HG03045 (cell line): ENCODE data around the gene PAPPA.

Source experiments
- ATAC-seq: cut with Tn5 transposase; IDR thresholded peaks from one replicate; pipeline ENCODE4 v1.9.1; 2021; ENCODE audit warnings: mild to moderate bottlenecking, moderate library complexity; ENCODE audit not compliant: unreplicated experiment

Gene PAPPA

GRCh38 chr9:116271991-116272390 lies 118.4 kb downstream of the PAPPA start:
- no peak for ATAC-seq

- ATAC-seq: no peak
Measured at GRCh38 chr9:116274293-116274692, 120.7 kb downstream of the PAPPA start.

GRCh38 chr9:116275418-116276195 lies 122.0 kb downstream of the PAPPA start:
- no peak for ATAC-seq

GRCh38 chr9:116276196-116276493 lies 122.6 kb downstream of the PAPPA start:
- no peak for ATAC-seq

- no peak for ATAC-seq
Measured at GRCh38 chr9:116276651-116277121, 123.1 kb downstream of the PAPPA start.

- ATAC-seq: no peak
Measured at GRCh38 chr9:116278326-116278725, 124.7 kb downstream of the PAPPA start.

- no peak for ATAC-seq
Measured at GRCh38 chr9:116279230-116279629, 125.6 kb downstream of the PAPPA start.

GRCh38 chr9:116280529-116280928 lies 126.9 kb downstream of the PAPPA start:
- no peak for ATAC-seq

- ATAC-seq: no peak
Measured at GRCh38 chr9:116282597-116282996, 129.0 kb downstream of the PAPPA start.

- ATAC-seq: no peak
Measured at GRCh38 chr9:116284518-116284917, 130.9 kb downstream of the PAPPA start.

- no peak for ATAC-seq
Measured at GRCh38 chr9:116285320-116285719, 131.7 kb downstream of the PAPPA start.

- no peak for ATAC-seq
Measured at GRCh38 chr9:116286297-116286696, 132.7 kb downstream of the PAPPA start.

- no peak for ATAC-seq
Measured at GRCh38 chr9:116287721-116288120, 134.1 kb downstream of the PAPPA start.

GRCh38 chr9:116288658-116289057 lies 135.1 kb downstream of the PAPPA start:
- no peak for ATAC-seq

- ATAC-seq: no peak
Measured at GRCh38 chr9:116297346-116297745, 143.8 kb downstream of the PAPPA start.

- no peak for ATAC-seq
Measured at GRCh38 chr9:116298249-116298648, 144.7 kb downstream of the PAPPA start.

GRCh38 chr9:116298878-116299391 lies 145.3 kb downstream of the PAPPA start:
- ATAC-seq: no peak

- ATAC-seq: no peak
Measured at GRCh38 chr9:116300360-116300870, 146.8 kb downstream of the PAPPA start.

GRCh38 chr9:116303270-116303669 lies 149.7 kb downstream of the PAPPA start:
- no peak for ATAC-seq

GRCh38 chr9:116303886-116304538 lies 150.4 kb downstream of the PAPPA start:
- no peak for ATAC-seq

- no peak for ATAC-seq
Measured at GRCh38 chr9:116304761-116305160, 151.2 kb downstream of the PAPPA start.

- no peak for ATAC-seq
Measured at GRCh38 chr9:116308076-116308475, 154.5 kb downstream of the PAPPA start.
